NK-92 (cell line): ENCODE results near the gene CSNK2A2.

Experiments used
- DNase-seq: peaks from one replicate; lab custom pipeline; 2025; ENCODE audit not compliant: unreplicated experiment; lab: John Stamatoyannopoulos, UW

CSNK2A2 gene

GRCh38 chr16:58198022-58198683 is at the start of gene CSNK2A2:
CSNK2A2 (minus strand) TSS chr16:58198106; CDS start chr16:58197736, 370 bp downstream.
- no peak for DNase-seq

- DNase-seq = no peak
Measured at GRCh38 chr16:58243528-58244004, 45.7 kb upstream of the CSNK2A2 start.

- DNase-seq = no peak
Measured at GRCh38 chr16:58236831-58237230, 38.9 kb upstream of the CSNK2A2 start.

- no peak for DNase-seq
Measured at GRCh38 chr16:58236231-58236690, 38.4 kb upstream of the CSNK2A2 start.

- DNase-seq = no peak
Measured at GRCh38 chr16:58235663-58236062, 37.8 kb upstream of the CSNK2A2 start.

GRCh38 chr16:58234831-58235595 is 37.1 kb upstream of the CSNK2A2 start:
- DNase-seq = no peak

- DNase-seq = no peak
Measured at GRCh38 chr16:58230259-58230658, 32.4 kb upstream of the CSNK2A2 start.

- DNase-seq = no peak
Measured at GRCh38 chr16:58226790-58227189, 28.9 kb upstream of the CSNK2A2 start.

- no peak for DNase-seq
Measured at GRCh38 chr16:58225965-58226602, 28.2 kb upstream of the CSNK2A2 start.

- no peak for DNase-seq
Measured at GRCh38 chr16:58222532-58223316, 24.8 kb upstream of the CSNK2A2 start.

GRCh38 chr16:58219432-58219831 is 21.5 kb upstream of the CSNK2A2 start:
- no peak for DNase-seq

- DNase-seq = no peak
Measured at GRCh38 chr16:58218786-58219185, 20.9 kb upstream of the CSNK2A2 start.

- no peak for DNase-seq
Measured at GRCh38 chr16:58217311-58217925, 19.5 kb upstream of the CSNK2A2 start.

GRCh38 chr16:58212824-58213655 is 15.1 kb upstream of the CSNK2A2 start:
- DNase-seq = no peak

- DNase-seq = no peak
Measured at GRCh38 chr16:58211846-58212245, 13.9 kb upstream of the CSNK2A2 start.

GRCh38 chr16:58211245-58211644 is 13.3 kb upstream of the CSNK2A2 start:
- no peak for DNase-seq

GRCh38 chr16:58205276-58206036 is 7.5 kb upstream of the CSNK2A2 start:
- DNase-seq = no peak

GRCh38 chr16:58201163-58201562 is 3.3 kb upstream of the CSNK2A2 start:
- no peak for DNase-seq
